Measurements from ENCODE around the gene CSNK1G1. TPM values are rescaled to one million over a fixed set of nuclear protein-coding genes. Genes with fewer than 3 reads are reported as not detected.

CSNK1G1 gene
- total RNA-seq, 1 experiment from 2014 or later: 27.4 TPM

GRCh38 chr15:64340355-64340754, 15.6 kb downstream of the CSNK1G1 start:
- Histone ChIP-seq H3K27ac (ENCODE audit: low read depth, low read length, poor library complexity, severe bottlenecking) (no peak overlapping the region), H3K4me3 (ENCODE audit: low read depth, low read length, poor library complexity, severe bottlenecking) (no peak overlapping the region), H3K4me1 (ENCODE audit: insufficient read depth, low read length, poor library complexity, severe bottlenecking) (peaks cover 23% of the 10 kb centered on the region), H3K27me3 (replicated peaks; ENCODE audit: insufficient read depth, low read depth, low read length, poor library complexity) (no peaks in the 10 kb centered on the region), H3K9me3 (ENCODE audit: low read depth, low read length, poor library complexity, severe bottlenecking) (no peaks in the 10 kb centered on the region), H3K36me3 (ENCODE audit: insufficient read depth, low read length, poor library complexity, severe bottlenecking) (peaks cover 5% of the 10 kb centered on the region)
- no peak for TF ChIP-seq EZH2 (IDR thresholded peaks at IDR 0.05; ENCODE audit: borderline replicate concordance, low read depth, low read length, poor library complexity, severe bottlenecking)
- no TSS peak for BruUV-seq (replicated peaks)
- no peak for DNase-seq (ENCODE audit: low spot score)
- CTCF ChIA-PET: no interaction called here
- intact Hi-C loops (cut with micrococcal nuclease; ENCODE audit: unreplicated experiment): no loop called here
- POLR2A ChIA-PET (ENCODE audit: low non-redundant PET): interaction anchor here (0.6 kb wide), 1 partner anchor 187 kb away, joined by 3 read pairs; no protein-coding TSS in a partner anchor

- CTCF ChIA-PET: interaction anchor here (0.6 kb wide), 1 partner anchor 726 kb away, joined by 3 read pairs; no protein-coding TSS in a partner anchor
- TF ChIP-seq CTCF (conservative IDR thresholded peaks at IDR 0.05; ENCODE audit: low read depth, low read length) (no peak), EZH2 (IDR thresholded peaks at IDR 0.05; ENCODE audit: borderline replicate concordance, low read depth, low read length, poor library complexity, severe bottlenecking) (no peak)
- H3K9me3 ChIP-seq (ENCODE audit: low read depth, low read length, poor library complexity, severe bottlenecking): no peaks in the 10 kb centered on the region
- H3K27ac ChIP-seq (ENCODE audit: low read depth, low read length, poor library complexity, severe bottlenecking): no peak overlapping the region
- no peaks in the 10 kb centered on the region for H3K4me1 ChIP-seq (ENCODE audit: insufficient read depth, low read length, poor library complexity, severe bottlenecking)
- DNase-seq (ENCODE audit: low spot score): no peak
- POLR2A ChIA-PET (ENCODE audit: low non-redundant PET): no interaction called here
- intact Hi-C loops (cut with micrococcal nuclease; ENCODE audit: unreplicated experiment): no loop called here
- H3K27me3 ChIP-seq (replicated peaks; ENCODE audit: insufficient read depth, low read depth, low read length, poor library complexity): no peaks in the 10 kb centered on the region
- no TSS peak for BruUV-seq (replicated peaks)
- peaks cover 5% of the 10 kb centered on the region for H3K36me3 ChIP-seq (ENCODE audit: insufficient read depth, low read length, poor library complexity, severe bottlenecking)
- H3K4me3 ChIP-seq (ENCODE audit: low read depth, low read length, poor library complexity, severe bottlenecking): no peak overlapping the region
Measured at GRCh38 chr15:64337761-64338160, 18.2 kb downstream of the CSNK1G1 start.

GRCh38 chr15:64333986-64334929, 21.7 kb downstream of the CSNK1G1 start:
- no TSS peak for BruUV-seq (replicated peaks)
- H3K4me1 ChIP-seq (ENCODE audit: insufficient read depth, low read length, poor library complexity, severe bottlenecking): no peaks in the 10 kb centered on the region
- H3K27me3 ChIP-seq (replicated peaks; ENCODE audit: insufficient read depth, low read depth, low read length, poor library complexity): no peaks in the 10 kb centered on the region
- no peak overlapping the region for H3K4me3 ChIP-seq (ENCODE audit: low read depth, low read length, poor library complexity, severe bottlenecking)
- ChIA-PET POLR2A (ENCODE audit: low non-redundant PET) (no interaction called here), CTCF (no interaction called here)
- DNase-seq (ENCODE audit: low spot score): no peak
- TF ChIP-seq EZH2 (IDR thresholded peaks at IDR 0.05; ENCODE audit: borderline replicate concordance, low read depth, low read length, poor library complexity, severe bottlenecking) (no peak), CTCF (conservative IDR thresholded peaks at IDR 0.05; ENCODE audit: low read depth, low read length) (no peak)
- no peaks in the 10 kb centered on the region for H3K36me3 ChIP-seq (ENCODE audit: insufficient read depth, low read length, poor library complexity, severe bottlenecking)
- H3K27ac ChIP-seq (ENCODE audit: low read depth, low read length, poor library complexity, severe bottlenecking): no peak overlapping the region
- no peaks in the 10 kb centered on the region for H3K9me3 ChIP-seq (ENCODE audit: low read depth, low read length, poor library complexity, severe bottlenecking)
- intact Hi-C loops (cut with micrococcal nuclease; ENCODE audit: unreplicated experiment): no loop called here
